Chondrocyte (in vitro differentiated cells): ENCODE results near the gene TTC16. TPM values are rescaled to one million over a fixed set of nuclear protein-coding genes. Genes with fewer than 3 reads are reported as not detected.

Experiments used
- DNase-seq: peaks from one replicate; pipeline ENCODE4 v3.0.0; 2021; ENCODE audit warnings: mixed read lengths, low spot score
- H3K27ac Mint-ChIP-seq: one replicate; pipeline ENCODE4 v1.8.0; 2021; ENCODE audit warnings: mild to moderate bottlenecking, moderate library complexity, mixed read lengths; ENCODE audit not compliant: unreplicated experiment
- H3K27me3 Mint-ChIP-seq: 2 replicates; pipeline ENCODE4 v1.8.0; 2021; ENCODE audit warnings: low read depth, mixed read lengths
- H3K36me3 Mint-ChIP-seq: 2 replicates; pipeline ENCODE4 v1.8.0; 2021; ENCODE audit warnings: low read depth, mixed read lengths
- H3K4me1 Mint-ChIP-seq: 2 replicates; pipeline ENCODE4 v1.8.0; 2021; ENCODE audit warnings: low read depth, mild to moderate bottlenecking, mixed read lengths
- H3K4me3 Mint-ChIP-seq: one replicate; pipeline ENCODE4 v1.8.0; 2021; ENCODE audit warnings: mild to moderate bottlenecking, moderate library complexity, mixed read lengths; ENCODE audit not compliant: unreplicated experiment
- H3K9me3 Mint-ChIP-seq: 2 replicates; pipeline ENCODE4 v1.8.0; 2021; ENCODE audit warnings: low read depth, mixed read lengths
- CTCF ChIP-seq: fragments of 200-600 bp; sonication (generic); IDR thresholded peaks from 2 replicates; pipeline ENCODE4 v1.5.0; 2021; ENCODE audit warnings: antibody characterized with exemption, mild to moderate bottlenecking, moderate library complexity
- total RNA-seq: library from RNA; stranded (reverse); gene quantifications from 3 replicates; pipeline ENCODE4 v1.2.1, GENCODE V29; 2021

The TTC16 gene
- total RNA-seq, 1 donor from 2014 or later: not detected

GRCh38 chr9:127765418-127765817 lies 49.5 kb downstream of the TTC16 start:
- TF ChIP-seq CTCF: no peak
- Mint-ChIP-seq H3K27ac (no peak overlapping the region), H3K4me3 (no peak overlapping the region), H3K9me3 (no peaks in the 10 kb centered on the region), H3K27me3 (no peaks in the 10 kb centered on the region), H3K36me3 (peaks cover 5% of the 10 kb centered on the region), H3K4me1 (peaks cover 64% of the 10 kb centered on the region)
- no peak for DNase-seq

GRCh38 chr9:127767410-127767809 lies 51.5 kb downstream of the TTC16 start:
- peaks cover 5% of the 10 kb centered on the region for H3K36me3 Mint-ChIP-seq
- peak overlapping the region; percentile 98 for H3K27ac Mint-ChIP-seq
- TF ChIP-seq CTCF: no peak
- H3K4me1 Mint-ChIP-seq: peaks cover 72% of the 10 kb centered on the region
- H3K4me3 Mint-ChIP-seq: peak overlapping the region; percentile 33
- no peak for DNase-seq
- no peaks in the 10 kb centered on the region for H3K27me3 Mint-ChIP-seq
- no peaks in the 10 kb centered on the region for H3K9me3 Mint-ChIP-seq

GRCh38 chr9:127767909-127768331 lies 52.0 kb downstream of the TTC16 start:
- H3K27me3 Mint-ChIP-seq: no peaks in the 10 kb centered on the region
- no peak for DNase-seq
- H3K4me1 Mint-ChIP-seq: peaks cover 67% of the 10 kb centered on the region
- H3K9me3 Mint-ChIP-seq: no peaks in the 10 kb centered on the region
- peak overlapping the region; percentile 33 for H3K4me3 Mint-ChIP-seq
- TF ChIP-seq CTCF: no peak
- peaks cover 5% of the 10 kb centered on the region for H3K36me3 Mint-ChIP-seq
- peak overlapping the region; percentile 98 for H3K27ac Mint-ChIP-seq

- Mint-ChIP-seq H3K4me3 (peak overlapping the region; percentile 33), H3K27me3 (no peaks in the 10 kb centered on the region), H3K36me3 (peaks cover 5% of the 10 kb centered on the region), H3K9me3 (no peaks in the 10 kb centered on the region), H3K27ac (peak overlapping the region; percentile 98), H3K4me1 (peaks cover 62% of the 10 kb centered on the region)
- DNase-seq: no peak
- TF ChIP-seq CTCF: no peak
Measured at GRCh38 chr9:127768698-127769097, 52.8 kb downstream of the TTC16 start.

- Mint-ChIP-seq H3K4me1 (peaks cover 58% of the 10 kb centered on the region), H3K4me3 (peak overlapping the region; percentile 33), H3K27me3 (no peaks in the 10 kb centered on the region), H3K36me3 (peaks cover 5% of the 10 kb centered on the region), H3K27ac (peak overlapping the region; percentile 98), H3K9me3 (no peaks in the 10 kb centered on the region)
- no peak for TF ChIP-seq CTCF
- no peak for DNase-seq
Measured at GRCh38 chr9:127769101-127769500, 53.2 kb downstream of the TTC16 start.
